ENCODE data around the gene CALML5.

The CALML5 gene

DNA sequence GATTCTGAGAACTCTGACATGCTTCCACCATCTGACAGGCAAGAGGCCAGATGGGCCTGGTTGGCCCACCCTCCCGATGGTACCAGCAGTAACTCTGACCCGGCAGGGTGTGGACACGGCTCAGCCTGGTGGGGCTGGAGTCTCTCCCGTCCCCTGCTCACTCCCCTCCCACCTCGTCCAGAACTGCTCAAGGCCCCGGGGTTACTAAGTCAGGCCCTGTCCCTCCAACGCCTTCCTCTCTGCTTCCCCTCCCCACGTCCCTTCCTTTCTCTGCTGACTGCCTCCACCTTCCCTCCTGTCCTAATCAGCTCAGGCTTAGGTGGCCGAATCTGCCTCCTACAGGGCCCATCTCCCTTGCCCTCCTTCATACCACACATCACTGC is 12.5 kb downstream of the CALML5 start:
- Histone ChIP-seq H3K9ac (ENCODE audit: low read depth, low read length, poor library complexity, severe bottlenecking) (no peak overlapping the region), H3K36me3 (ENCODE audit: insufficient read depth, low read length) (no peaks in the 10 kb centered on the region), H3K9me2 (replicated peaks; ENCODE audit: low read depth, low read length) (no peaks in the 10 kb centered on the region), H3F3A (ENCODE audit: low read depth) (no peaks in the 10 kb centered on the region), H4K20me1 (ENCODE audit: insufficient read depth, low read length, poor library complexity, severe bottlenecking) (no peaks in the 10 kb centered on the region), H3K4me2 (ENCODE audit: low read depth, low read length, poor library complexity, severe bottlenecking) (no peak overlapping the region), H3K9me3 (ENCODE audit: insufficient read depth, low read depth, low read length) (no peaks in the 10 kb centered on the region), H3K79me2 (ENCODE audit: insufficient read depth, low read length) (no peaks in the 10 kb centered on the region), H3K27me3 (ENCODE audit: insufficient read depth, low read length, poor library complexity, severe bottlenecking) (no peaks in the 10 kb centered on the region), H3K4me1 (ENCODE audit: insufficient read depth, low read length, poor library complexity, severe bottlenecking) (peaks cover 6% of the 10 kb centered on the region), H3K4me3 (ENCODE audit: low read length, poor library complexity, severe bottlenecking) (no peak overlapping the region), H2AFZ (ENCODE audit: low read length) (no peak overlapping the region)
- TF ChIP-seq, protein P1, sequence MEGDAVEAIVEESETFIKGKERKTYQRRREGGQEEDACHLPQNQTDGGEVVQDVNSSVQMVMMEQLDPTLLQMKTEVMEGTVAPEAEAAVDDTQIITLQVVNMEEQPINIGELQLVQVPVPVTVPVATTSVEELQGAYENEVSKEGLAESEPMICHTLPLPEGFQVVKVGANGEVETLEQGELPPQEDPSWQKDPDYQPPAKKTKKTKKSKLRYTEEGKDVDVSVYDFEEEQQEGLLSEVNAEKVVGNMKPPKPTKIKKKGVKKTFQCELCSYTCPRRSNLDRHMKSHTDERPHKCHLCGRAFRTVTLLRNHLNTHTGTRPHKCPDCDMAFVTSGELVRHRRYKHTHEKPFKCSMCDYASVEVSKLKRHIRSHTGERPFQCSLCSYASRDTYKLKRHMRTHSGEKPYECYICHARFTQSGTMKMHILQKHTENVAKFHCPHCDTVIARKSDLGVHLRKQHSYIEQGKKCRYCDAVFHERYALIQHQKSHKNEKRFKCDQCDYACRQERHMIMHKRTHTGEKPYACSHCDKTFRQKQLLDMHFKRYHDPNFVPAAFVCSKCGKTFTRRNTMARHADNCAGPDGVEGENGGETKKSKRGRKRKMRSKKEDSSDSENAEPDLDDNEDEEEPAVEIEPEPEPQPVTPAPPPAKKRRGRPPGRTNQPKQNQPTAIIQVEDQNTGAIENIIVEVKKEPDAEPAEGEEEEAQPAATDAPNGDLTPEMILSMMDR (conservative IDR thresholded peaks at IDR 0.05; ENCODE audit: low read length), result no peak
- no peak for TF ChIP-seq EZH2phosphoT487 (IDR thresholded peaks at IDR 0.05; ENCODE audit: borderline replicate concordance)

DNA sequence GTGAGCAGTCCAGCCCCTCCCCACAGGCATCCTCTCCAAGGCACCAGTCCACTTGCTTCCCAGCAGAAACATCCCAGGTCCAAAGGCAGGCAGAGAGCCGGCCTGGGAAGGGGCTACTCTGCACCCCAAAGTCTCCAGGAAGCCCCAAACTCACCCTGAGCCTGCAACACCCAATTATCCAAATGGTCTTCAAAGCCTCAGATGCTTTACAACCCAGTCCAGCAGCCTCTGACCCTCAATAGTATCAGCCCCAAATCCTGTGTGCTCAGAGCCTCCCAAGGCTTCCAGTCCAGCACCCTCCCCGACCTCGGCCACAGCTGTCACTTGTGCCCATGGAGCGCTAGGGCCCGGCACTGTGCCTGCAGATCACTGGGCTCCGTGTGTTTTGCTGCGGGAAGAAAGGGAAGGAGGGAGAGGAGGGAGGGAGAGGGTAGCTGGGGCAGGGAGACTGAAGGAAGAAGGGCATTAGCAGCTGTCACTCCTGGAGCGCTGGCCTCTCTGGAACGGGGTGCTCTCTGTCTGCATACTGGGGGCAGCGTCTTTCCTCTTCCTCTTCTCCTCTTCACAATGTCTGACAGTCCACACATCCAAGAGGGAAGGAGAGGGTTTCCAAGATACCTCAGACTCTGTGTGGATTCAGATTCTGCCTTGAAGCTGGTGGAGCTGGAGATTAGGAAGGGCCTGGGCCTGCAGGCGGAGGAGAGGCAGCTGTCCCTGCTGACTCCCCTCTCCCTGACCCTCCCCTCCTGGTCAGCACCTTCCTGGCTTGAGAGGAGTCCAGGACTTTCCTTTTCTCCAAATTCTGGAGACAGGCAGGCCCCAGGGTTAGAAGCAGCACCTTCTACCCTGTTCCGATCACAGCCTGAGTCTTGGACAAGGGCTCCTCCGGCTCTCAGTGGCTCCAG is 13.2 kb downstream of the CALML5 start:
- H4K20me1 ChIP-seq (ENCODE audit: insufficient read depth, low read length, poor library complexity, severe bottlenecking), result no peaks in the 10 kb centered on the region
- TF ChIP-seq, protein P1 (conservative IDR thresholded peaks at IDR 0.05; ENCODE audit: low read length), result no peak
- no peak for TF ChIP-seq EZH2phosphoT487 (IDR thresholded peaks at IDR 0.05; ENCODE audit: borderline replicate concordance)
- H3F3A ChIP-seq (ENCODE audit: low read depth), result no peaks in the 10 kb centered on the region
- no peaks in the 10 kb centered on the region for H3K9me3 ChIP-seq (ENCODE audit: insufficient read depth, low read depth, low read length)
- no peaks in the 10 kb centered on the region for H3K79me2 ChIP-seq (ENCODE audit: insufficient read depth, low read length)
- no peaks in the 10 kb centered on the region for H3K36me3 ChIP-seq (ENCODE audit: insufficient read depth, low read length)
- no peak overlapping the region for H3K4me2 ChIP-seq (ENCODE audit: low read depth, low read length, poor library complexity, severe bottlenecking)
- H3K9me2 ChIP-seq (replicated peaks; ENCODE audit: low read depth, low read length), result no peaks in the 10 kb centered on the region
- H3K27me3 ChIP-seq (ENCODE audit: insufficient read depth, low read length, poor library complexity, severe bottlenecking), result no peaks in the 10 kb centered on the region
- no peak overlapping the region for H2AFZ ChIP-seq (ENCODE audit: low read length)
- H3K4me1 ChIP-seq (ENCODE audit: insufficient read depth, low read length, poor library complexity, severe bottlenecking), result peaks cover 4% of the 10 kb centered on the region
- no peak overlapping the region for H3K4me3 ChIP-seq (ENCODE audit: low read length, poor library complexity, severe bottlenecking)
- H3K9ac ChIP-seq (ENCODE audit: low read depth, low read length, poor library complexity, severe bottlenecking), result no peak overlapping the region

DNA sequence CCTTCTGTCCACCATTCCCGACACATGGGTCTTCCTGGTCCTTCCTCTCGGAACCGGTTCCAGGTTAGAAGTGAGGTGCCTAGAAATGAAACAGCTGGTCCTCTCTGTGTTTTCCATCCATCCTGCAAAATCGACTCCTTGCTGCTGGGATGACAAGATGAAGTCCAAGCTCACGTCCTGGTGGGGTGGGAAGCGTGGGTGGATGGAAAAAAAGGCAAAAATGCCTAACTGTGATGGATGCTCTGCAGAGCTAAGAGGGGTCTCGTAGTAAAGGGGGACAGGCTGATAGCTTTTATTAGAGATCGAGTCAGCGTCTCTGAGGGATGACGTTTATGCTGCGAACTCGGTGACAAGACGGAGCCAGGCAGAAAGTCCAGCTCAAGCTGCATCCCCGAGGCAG is 14.1 kb downstream of the CALML5 start:
- Histone ChIP-seq H3F3A (ENCODE audit: low read depth) (no peaks in the 10 kb centered on the region), H3K9me2 (replicated peaks; ENCODE audit: low read depth, low read length) (no peaks in the 10 kb centered on the region), H3K9ac (ENCODE audit: low read depth, low read length, poor library complexity, severe bottlenecking) (no peak overlapping the region), H3K9me3 (ENCODE audit: insufficient read depth, low read depth, low read length) (no peaks in the 10 kb centered on the region), H4K20me1 (ENCODE audit: insufficient read depth, low read length, poor library complexity, severe bottlenecking) (no peaks in the 10 kb centered on the region), H3K4me2 (ENCODE audit: low read depth, low read length, poor library complexity, severe bottlenecking) (no peak overlapping the region), H2AFZ (ENCODE audit: low read length) (no peak overlapping the region), H3K4me1 (ENCODE audit: insufficient read depth, low read length, poor library complexity, severe bottlenecking) (no peaks in the 10 kb centered on the region), H3K36me3 (ENCODE audit: insufficient read depth, low read length) (no peaks in the 10 kb centered on the region), H3K4me3 (ENCODE audit: low read length, poor library complexity, severe bottlenecking) (no peak overlapping the region), H3K27me3 (ENCODE audit: insufficient read depth, low read length, poor library complexity, severe bottlenecking) (no peaks in the 10 kb centered on the region), H3K79me2 (ENCODE audit: insufficient read depth, low read length) (no peaks in the 10 kb centered on the region)
- TF ChIP-seq, protein P1 (conservative IDR thresholded peaks at IDR 0.05; ENCODE audit: low read length), result no peak
- TF ChIP-seq EZH2phosphoT487 (IDR thresholded peaks at IDR 0.05; ENCODE audit: borderline replicate concordance), result no peak
